ENCODE results near the gene UNC50.

Gene UNC50

DNA sequence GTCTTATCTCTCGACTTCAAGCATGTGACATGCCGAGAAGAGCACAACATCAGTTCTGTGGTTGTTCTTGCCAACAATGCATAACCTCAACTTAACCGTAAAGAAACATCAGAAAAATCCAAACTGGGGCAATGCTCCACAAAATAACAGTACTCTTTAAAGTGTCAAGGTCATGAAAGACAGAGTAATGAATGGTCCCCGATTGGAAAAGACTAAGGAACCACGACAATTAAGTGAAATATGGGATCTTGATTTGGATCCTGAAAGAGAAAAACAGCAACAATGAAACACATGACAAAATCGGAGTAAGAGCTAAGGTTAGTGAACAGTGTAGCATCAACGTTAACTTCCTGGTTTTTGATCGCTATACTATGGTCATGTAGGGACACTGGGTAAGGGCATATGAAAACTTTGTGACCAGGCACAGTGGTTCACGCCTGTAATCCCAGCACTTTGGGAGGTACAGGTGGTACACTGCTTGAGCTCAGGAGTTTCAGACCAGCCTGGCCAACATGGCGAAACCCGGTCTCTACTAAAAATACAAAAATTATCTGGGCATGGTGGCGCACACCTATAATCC, 55.2 kb downstream of the UNC50 start:
- no peak overlapping the region for H3K27ac ChIP-seq
- H3K4me3 ChIP-seq (ENCODE audit: low read depth, low read length) = no peak overlapping the region
- no peaks in the 10 kb centered on the region for H3K36me3 ChIP-seq (replicated peaks)
- TF ChIP-seq, protein P1, sequence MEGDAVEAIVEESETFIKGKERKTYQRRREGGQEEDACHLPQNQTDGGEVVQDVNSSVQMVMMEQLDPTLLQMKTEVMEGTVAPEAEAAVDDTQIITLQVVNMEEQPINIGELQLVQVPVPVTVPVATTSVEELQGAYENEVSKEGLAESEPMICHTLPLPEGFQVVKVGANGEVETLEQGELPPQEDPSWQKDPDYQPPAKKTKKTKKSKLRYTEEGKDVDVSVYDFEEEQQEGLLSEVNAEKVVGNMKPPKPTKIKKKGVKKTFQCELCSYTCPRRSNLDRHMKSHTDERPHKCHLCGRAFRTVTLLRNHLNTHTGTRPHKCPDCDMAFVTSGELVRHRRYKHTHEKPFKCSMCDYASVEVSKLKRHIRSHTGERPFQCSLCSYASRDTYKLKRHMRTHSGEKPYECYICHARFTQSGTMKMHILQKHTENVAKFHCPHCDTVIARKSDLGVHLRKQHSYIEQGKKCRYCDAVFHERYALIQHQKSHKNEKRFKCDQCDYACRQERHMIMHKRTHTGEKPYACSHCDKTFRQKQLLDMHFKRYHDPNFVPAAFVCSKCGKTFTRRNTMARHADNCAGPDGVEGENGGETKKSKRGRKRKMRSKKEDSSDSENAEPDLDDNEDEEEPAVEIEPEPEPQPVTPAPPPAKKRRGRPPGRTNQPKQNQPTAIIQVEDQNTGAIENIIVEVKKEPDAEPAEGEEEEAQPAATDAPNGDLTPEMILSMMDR (IDR thresholded peaks at IDR 0.05; ENCODE audit: low read depth, low read length, missing control alignments) = no peak
- in situ Hi-C loops (cut with HindIII; ENCODE audit: low pct_ligation_motif_present, low sequenced_read_pairs) = no loop called here
- DNase-seq = no peak
- H3K27me3 ChIP-seq (replicated peaks) = no peaks in the 10 kb centered on the region

DNA sequence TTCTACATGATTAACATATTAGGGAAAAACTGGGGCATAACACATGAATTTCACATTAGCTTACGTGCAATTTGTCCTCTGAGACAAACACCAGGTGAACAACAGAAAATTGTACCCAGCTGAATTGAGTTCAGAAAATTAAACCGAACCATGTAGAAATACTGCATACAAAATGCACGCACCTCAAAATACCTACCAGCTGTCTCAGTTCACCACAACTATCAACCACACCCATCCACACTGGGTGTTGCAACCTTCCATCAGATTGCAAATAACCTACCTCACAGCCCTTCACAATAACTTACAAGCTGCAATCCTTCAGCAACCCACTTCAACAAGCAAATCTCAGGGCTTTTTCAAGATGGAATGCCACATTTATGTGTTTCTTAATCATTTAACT, 55.9 kb downstream of the UNC50 start:
- H3K27ac ChIP-seq = no peak overlapping the region
- in situ Hi-C loops (cut with HindIII; ENCODE audit: low pct_ligation_motif_present, low sequenced_read_pairs) = no loop called here
- H3K4me3 ChIP-seq (ENCODE audit: low read depth, low read length) = no peak overlapping the region
- no peak for DNase-seq
- H3K27me3 ChIP-seq (replicated peaks) = no peaks in the 10 kb centered on the region
- TF ChIP-seq, protein P1 (IDR thresholded peaks at IDR 0.05; ENCODE audit: low read depth, low read length, missing control alignments) = no peak
- H3K36me3 ChIP-seq (replicated peaks) = no peaks in the 10 kb centered on the region

DNA sequence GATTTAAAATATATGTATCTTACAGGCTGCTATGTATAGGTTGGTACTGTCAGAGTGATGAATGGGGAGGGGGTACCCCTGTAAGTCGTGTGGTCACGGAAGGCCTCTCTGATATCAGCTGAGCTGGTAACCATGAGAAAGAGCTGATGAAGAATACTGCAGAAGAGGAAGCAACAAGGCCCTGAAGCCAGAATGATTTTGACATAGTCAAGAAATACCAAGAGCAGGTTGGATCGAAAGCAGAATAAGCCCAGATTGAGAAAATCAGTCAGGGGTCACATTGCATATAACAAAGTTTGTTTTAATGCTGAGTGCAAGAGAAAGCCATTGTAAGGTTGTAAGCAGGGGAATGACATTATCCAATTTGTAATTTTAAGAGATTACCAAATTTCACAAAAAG, 57.3 kb downstream of the UNC50 start:
- Histone ChIP-seq H3K27me3 (replicated peaks) (no peaks in the 10 kb centered on the region), H3K4me3 (ENCODE audit: low read depth, low read length) (no peak overlapping the region), H3K36me3 (replicated peaks) (no peaks in the 10 kb centered on the region), H3K27ac (no peak overlapping the region)
- DNase-seq = no peak
- TF ChIP-seq, protein P1 (IDR thresholded peaks at IDR 0.05; ENCODE audit: low read depth, low read length, missing control alignments) = no peak
- in situ Hi-C loops (cut with HindIII; ENCODE audit: low pct_ligation_motif_present, low sequenced_read_pairs) = no loop called here
